ENCODE results near the gene ZNF100.

GRCh38 chr19:21697698-21698097 lies 69.7 kb downstream of the ZNF100 start:
- TF ChIP-seq MAX (CRISPR knock-in tag; IDR thresholded peaks at IDR 0.05) (no peak), ZMAT4 (CRISPR knock-in tag; IDR thresholded peaks at IDR 0.05) (no peak), CREB1 (CRISPR knock-in tag; IDR thresholded peaks at IDR 0.05) (no peak), CTCF (IDR thresholded peaks at IDR 0.05) (no peak), ATF3 (CRISPR knock-in tag; conservative IDR thresholded peaks at IDR 0.05) (no peak), ZNF232 (CRISPR knock-in tag; IDR thresholded peaks at IDR 0.05) (no peak), TEAD4 (CRISPR knock-in tag; IDR thresholded peaks at IDR 0.05) (no peak), NFE2L1 (CRISPR knock-in tag; IDR thresholded peaks at IDR 0.05) (no peak), SOX15 (CRISPR knock-in tag; IDR thresholded peaks at IDR 0.05) (no peak), PREB (CRISPR knock-in tag; IDR thresholded peaks at IDR 0.05; ENCODE audit: borderline replicate concordance) (no peak), ESRRA (CRISPR knock-in tag; IDR thresholded peaks at IDR 0.05; ENCODE audit: borderline replicate concordance) (no peak), ZNF671 (CRISPR knock-in tag; IDR thresholded peaks at IDR 0.05) (no peak), ATF2 (CRISPR knock-in tag; IDR thresholded peaks at IDR 0.05; ENCODE audit: borderline replicate concordance, low read depth) (no peak)

Measured in WTC11 (cell line).